ENCODE results near the gene MAP7.
"Not testable (repeated sequence)": the region's sequence is repeated elsewhere in the genome, so short reads cannot be mapped to it uniquely, and the experiment has no call there.

DNA sequence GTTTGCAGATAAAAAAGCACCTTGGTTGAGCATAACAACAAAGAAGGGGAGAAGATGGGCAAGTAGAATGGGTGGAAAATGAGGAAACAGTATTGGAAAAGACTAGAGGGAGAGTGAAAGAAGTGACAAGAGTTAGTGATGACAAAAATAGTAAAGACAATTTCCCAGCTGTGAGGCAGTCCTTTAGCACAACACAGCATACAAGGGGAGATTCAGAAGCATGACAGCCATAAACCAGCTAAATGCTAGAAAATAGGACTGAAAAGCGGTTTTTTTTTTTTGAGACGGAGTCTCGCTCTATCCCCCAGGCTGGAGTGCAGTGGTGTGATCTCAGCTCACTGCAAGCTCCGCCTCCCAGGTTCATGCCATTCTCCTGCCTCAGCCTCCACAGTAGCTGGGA lies 174.4 kb downstream of the MAP7 start:
- TF ChIP-seq, protein P1, sequence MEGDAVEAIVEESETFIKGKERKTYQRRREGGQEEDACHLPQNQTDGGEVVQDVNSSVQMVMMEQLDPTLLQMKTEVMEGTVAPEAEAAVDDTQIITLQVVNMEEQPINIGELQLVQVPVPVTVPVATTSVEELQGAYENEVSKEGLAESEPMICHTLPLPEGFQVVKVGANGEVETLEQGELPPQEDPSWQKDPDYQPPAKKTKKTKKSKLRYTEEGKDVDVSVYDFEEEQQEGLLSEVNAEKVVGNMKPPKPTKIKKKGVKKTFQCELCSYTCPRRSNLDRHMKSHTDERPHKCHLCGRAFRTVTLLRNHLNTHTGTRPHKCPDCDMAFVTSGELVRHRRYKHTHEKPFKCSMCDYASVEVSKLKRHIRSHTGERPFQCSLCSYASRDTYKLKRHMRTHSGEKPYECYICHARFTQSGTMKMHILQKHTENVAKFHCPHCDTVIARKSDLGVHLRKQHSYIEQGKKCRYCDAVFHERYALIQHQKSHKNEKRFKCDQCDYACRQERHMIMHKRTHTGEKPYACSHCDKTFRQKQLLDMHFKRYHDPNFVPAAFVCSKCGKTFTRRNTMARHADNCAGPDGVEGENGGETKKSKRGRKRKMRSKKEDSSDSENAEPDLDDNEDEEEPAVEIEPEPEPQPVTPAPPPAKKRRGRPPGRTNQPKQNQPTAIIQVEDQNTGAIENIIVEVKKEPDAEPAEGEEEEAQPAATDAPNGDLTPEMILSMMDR (IDR thresholded peaks at IDR 0.05): not testable (repeated sequence)
- TF ChIP-seq POLR2A (IDR thresholded peaks at IDR 0.05): not testable (repeated sequence)
